ENCODE measurements around the gene CTDSP1.
A peak's percentile ranks its signal among the peaks of the same experiment; 100 is the strongest.

- TF ChIP-seq CTCF (IDR thresholded peaks at IDR 0.05) = no peak
- TF ChIP-seq EP300 (IDR thresholded peaks at IDR 0.05; ENCODE audit: low read depth) = peak; percentile 44
- TF ChIP-seq POLR2AphosphoS5 (IDR thresholded peaks at IDR 0.05) = peak in 2 of 3 donors; percentile 41 to 44
Measured at GRCh38 chr2:218370410-218371063, 29.1 kb upstream of the CTDSP1 start.

Data from transverse colon (tissue), 4 donors.